Hematopoietic multipotent progenitor cell (in vitro differentiated cells): ENCODE data around the gene DELE1. TPM values are rescaled to one million over a fixed set of nuclear protein-coding genes. Genes with fewer than 3 reads are reported as not detected.

Experiments used
- DNase-seq, 3 donors: peaks; one replicate each; pipeline ENCODE4 v3.0.0-alpha.2; 2011 to 2015; ENCODE audit warnings: low read depth in 2 of 3, low spot score in 2 of 3
- total RNA-seq: library from RNA; depleted of rRNA; stranded (reverse); fragments of >200 nt; gene quantifications from one replicate; pipeline ENCODE4 v1.2.3, GENCODE V29; 2012

DELE1 gene
- total RNA-seq, 1 donor = 126 TPM

DNA sequence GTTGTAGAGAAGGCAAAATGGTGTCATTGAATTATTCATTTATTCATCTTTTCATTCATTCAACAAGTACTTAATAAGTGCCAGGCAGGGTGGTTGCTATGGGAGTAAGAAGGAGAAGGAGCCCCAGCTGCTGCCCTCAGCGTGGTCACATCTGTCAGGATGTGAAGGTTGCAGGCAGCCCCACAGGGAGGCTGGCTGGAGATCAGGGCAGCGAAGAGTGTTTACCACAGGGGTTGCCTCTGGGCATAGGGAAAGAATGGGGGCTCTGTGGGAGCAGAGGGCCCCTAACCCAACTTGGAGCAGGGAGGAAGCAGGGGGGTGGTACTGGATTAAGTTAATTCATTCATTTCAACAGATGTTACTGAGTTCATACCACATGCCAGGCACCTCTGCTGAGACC lies 28.3 kb downstream of the DELE1 start:
- DNase-seq = peak in 1 of 3 donors; percentile 53

- peak in 1 of 3 donors; percentile 21 for DNase-seq
These were observed 30.5 kb downstream of the DELE1 start for GRCh38 chr5:141954194-141954593.

- DNase-seq = peak in 1 of 3 donors; percentile 33
These were observed 33.8 kb downstream of the DELE1 start for GRCh38 chr5:141957367-141957996.

DNA sequence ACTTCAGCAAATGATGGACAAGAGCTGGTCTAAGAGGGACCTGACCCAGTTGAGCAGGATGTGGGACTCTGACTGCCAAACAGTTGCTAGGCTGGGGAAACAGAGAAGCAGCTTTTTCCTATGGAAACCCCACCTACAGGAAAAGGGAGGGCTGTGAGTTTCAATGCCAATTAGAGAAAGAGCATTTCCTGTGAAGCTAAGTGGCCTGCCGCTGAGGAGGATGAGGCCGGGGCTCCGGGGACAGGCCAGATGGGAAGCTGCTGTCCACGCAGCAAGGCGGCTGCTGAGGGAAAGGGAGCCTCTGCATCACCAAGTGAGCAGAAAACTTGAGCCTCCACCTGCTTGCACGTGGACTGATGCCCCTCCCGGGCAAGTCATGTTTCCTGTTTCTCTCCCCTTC lies 34.4 kb downstream of the DELE1 start, which contains the start of gene PCDH12:
Gene PCDH12, minus strand, starts transcription at position 90 of the 400 bp plus-strand sequence. CDS start 351 bp downstream, outside the sequence.
- DNase-seq = peak in 1 of 3 donors; percentile 26

DNA sequence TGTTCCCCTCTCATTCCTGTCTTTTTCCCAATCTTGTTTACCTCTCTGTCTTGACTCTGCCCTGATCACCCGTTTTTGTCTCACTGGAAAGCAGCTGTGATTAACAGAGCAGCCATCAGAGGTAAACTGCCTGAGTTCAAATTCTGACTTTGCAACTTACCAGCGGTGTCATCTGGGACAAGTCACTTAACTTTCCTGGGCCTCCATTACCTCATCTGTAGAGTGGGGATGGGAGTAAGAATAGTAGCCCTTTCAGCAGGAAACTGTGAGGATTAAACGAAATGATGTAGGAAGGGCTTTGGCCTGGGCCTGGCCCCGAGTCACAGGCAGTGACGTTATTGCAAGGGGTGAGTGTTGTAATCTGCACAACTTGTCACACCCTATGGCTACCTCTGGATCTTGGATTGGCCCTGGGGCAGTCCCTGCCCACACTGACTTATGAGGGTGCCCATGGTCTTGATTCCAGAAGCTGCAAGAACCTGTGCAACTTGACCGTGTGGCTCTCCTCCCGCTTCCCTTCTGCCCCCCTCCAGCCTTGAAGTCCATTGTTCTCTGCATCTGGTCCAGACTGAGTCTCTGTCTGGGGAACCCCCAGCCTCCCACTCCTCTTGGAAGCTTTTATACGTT lies 35.0 kb downstream of the DELE1 start:
- no peak for DNase-seq

- DNase-seq = peak in 2 of 3 donors; percentile 33 to 53
These were observed 36.3 kb downstream of the DELE1 start for GRCh38 chr5:141960018-141960417.

DNA sequence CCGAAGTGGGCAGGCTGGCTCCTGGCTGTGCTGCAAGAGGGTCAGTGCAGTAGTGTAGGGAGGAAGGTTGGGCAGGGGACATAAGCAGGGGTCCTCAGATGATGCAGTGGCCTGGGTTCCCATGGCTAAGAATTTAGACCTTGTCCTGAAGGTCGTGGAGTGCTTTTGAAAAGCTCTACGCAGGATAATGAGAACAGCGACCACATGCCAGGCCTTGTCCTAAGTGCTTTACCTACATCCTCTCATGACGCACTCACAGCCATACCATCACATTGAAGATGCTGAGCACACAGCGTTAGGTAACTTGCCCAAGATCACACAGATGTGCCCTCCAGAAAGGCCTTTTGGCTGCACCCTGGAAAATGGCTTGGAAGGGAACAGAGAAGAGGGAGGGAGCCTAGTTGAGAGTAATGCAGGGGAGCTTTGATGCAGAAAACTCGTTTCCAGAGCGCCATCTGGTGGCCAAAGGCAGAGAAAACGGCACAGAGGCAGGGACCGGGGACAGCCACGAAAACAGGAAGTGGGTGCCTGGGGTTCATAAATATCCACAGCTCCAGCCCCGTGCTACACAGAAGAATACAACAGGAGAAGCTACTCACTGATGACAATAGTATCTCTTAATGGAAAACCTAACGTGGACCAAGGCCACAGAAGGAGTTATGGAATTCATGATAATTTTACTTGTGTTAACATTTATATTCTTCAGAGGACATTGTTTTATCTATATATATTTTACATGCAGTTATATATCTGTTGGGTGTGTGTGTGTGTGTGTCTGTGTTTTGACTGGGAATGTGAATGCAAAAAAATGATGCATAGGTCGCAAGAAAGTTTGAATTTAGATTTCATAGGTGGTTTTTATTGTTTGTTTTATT lies 37.0 kb downstream of the DELE1 start:
- peak; percentile 83 to 96 (median 87) for DNase-seq

DNA sequence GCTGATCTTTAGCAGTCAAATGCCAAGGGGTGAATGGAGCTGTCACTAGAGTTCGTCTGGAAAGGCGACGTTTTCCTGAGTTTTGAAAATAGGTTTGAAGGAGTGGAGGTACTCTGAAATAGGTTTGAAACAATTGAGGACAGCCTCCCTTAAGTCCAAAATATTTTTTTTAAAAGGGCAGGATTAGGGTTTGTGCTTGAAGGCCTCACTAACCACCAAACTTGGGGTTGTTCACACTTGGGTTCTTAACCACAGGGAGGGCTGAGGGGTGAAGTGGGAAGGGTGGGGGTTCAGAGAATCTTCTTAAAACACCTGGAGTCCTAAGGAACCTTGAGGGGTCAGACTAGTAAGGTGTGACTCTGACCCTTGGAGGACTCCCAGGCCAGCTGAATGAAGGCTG lies 37.8 kb downstream of the DELE1 start:
- no peak for DNase-seq

GRCh38 chr5:141963701-141964100 lies 40.0 kb downstream of the DELE1 start:
- no peak for DNase-seq

- DNase-seq = no peak
These were observed 41.4 kb downstream of the DELE1 start for GRCh38 chr5:141965071-141965470.

GRCh38 chr5:141966275-141966962 lies 42.7 kb downstream of the DELE1 start:
- DNase-seq = no peak

GRCh38 chr5:141966963-141967333 lies 43.3 kb downstream of the DELE1 start:
- DNase-seq = no peak

- DNase-seq = peak; percentile 78 to 97 (median 94)
These were observed 45.4 kb downstream of the DELE1 start, which contains the start of gene RNF14 for GRCh38 chr5:141968914-141969608. TSS of gene RNF14 (plus strand) at chr5:141969105. CDS start at chr5:141973589, 4,484 bp downstream.

GRCh38 chr5:141969783-141970771 lies 46.4 kb downstream of the DELE1 start:
- DNase-seq = peak in 1 of 3 donors; percentile 39

DNA sequence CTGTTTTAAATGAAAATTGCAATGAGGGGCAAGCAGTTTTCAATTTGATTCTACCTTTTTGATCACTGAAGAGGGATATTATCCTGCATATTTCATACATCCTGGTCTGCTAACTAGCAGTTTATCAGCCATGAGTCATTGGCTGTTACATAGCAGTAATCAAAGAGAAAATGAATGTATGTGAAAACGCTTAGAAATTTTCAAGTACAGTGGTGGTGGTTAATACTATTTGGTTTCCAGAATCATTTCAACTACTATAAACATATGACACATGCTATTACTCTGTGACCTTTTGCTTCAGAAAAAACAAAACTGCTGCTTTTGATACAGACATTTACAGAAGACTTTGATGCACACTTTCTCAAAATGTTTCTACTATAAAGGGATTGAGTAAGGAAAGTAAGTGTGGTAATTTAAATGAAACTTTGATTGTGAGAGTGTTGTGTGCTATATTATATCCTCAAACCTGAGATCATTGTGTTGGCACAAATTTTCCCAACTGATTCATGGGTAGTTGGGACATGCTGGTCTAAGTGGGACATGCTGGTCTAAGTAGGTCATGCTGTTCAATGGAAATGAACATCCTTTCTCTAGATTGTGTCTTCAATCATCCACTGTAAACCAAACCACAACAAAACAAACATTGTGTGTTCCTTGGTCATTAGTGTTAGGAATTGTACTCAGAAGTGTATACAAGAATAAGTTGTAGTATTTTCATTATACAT lies 50.4 kb downstream of the DELE1 start:
- no peak for DNase-seq

GRCh38 chr5:141976176-141976575 lies 52.5 kb downstream of the DELE1 start:
- DNase-seq = no peak

DNA sequence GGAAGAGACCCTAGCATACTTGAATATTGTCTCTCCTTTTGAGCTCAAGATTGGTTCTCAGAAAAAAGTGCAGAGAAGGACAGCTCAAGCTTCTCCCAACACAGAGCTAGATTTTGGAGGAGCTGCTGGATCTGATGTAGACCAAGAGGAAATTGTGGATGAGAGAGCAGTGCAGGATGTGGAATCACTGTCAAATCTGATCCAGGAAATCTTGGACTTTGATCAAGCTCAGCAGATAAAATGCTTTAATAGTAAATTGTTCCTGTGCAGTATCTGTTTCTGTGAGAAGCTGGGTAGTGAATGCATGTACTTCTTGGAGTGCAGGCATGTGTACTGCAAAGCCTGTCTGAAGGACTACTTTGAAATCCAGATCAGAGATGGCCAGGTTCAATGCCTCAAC lies 54.7 kb downstream of the DELE1 start:
- no peak for DNase-seq

GRCh38 chr5:141982626-141983025 lies 59.0 kb downstream of the DELE1 start:
- no peak for DNase-seq
